HG03521 (cell line): ENCODE measurements around the gene NPB.

Experiments
- ATAC-seq: cut with Tn5 transposase; IDR thresholded peaks from one replicate; pipeline ENCODE4 v1.9.1; 2021; ENCODE audit warnings: mild to moderate bottlenecking, moderate library complexity; ENCODE audit not compliant: unreplicated experiment

NPB gene

GRCh38 chr17:81898029-81898866 lies 3.8 kb upstream of the NPB start:
- no peak for ATAC-seq

DNA sequence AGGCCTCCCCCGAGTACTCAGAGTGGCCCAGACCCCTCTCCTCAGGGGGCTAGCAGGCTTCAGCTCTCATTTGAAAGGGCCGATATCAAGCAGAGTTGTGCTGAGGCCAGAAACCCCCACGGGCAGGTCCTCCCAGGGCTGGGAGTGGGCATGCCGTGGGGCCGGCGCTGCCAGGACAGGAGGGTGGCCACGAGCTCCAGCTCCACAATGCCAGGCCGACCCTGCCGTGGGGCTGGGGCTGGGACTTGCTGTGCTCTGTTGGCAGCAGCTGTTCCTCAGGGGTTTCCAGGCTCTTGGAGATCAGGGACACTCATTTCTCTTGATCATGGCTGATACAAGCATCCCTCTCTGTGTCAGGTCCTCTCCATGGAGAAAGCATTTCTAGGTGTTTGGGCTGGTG lies 3.2 kb upstream of the NPB start:
- ATAC-seq = no peak

- ATAC-seq = no peak
Observed at GRCh38 chr17:81899514-81900166, 2.4 kb upstream of the NPB start.

DNA sequence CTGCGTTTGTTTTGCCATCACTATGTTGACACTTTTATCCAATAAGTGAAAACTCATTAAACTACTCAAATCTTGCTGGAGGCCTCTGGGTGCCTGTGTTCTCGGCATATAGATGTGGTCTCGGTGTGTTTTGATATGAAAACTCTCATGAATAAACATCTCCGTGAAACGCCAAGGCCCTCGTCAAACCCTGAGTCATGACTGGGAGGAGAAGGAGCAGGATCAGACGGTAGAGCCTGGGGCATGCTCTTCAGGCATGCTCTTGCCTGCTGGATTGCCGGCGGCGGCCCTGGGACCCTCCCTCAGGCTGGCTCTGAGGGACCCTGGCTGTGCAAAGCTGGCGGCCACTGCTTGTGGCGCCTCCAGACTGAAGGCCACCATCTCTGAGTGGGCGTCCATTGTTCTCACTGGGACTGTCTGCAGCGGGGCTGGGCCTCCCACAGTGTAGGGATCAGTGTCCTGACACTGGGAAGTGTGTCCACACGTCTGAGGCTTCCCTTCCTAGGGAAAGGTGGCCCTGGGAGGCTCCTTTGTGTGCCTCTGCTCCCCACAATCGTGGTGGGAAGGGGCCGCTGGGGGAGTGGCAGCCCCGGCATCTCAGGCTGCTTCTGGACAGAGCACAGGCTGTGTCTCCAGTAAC lies 1.7 kb upstream of the NPB start:
- no peak for ATAC-seq

- ATAC-seq = no peak
Observed at GRCh38 chr17:81901167-81902022, 643 bp upstream of the NPB start.

DNA sequence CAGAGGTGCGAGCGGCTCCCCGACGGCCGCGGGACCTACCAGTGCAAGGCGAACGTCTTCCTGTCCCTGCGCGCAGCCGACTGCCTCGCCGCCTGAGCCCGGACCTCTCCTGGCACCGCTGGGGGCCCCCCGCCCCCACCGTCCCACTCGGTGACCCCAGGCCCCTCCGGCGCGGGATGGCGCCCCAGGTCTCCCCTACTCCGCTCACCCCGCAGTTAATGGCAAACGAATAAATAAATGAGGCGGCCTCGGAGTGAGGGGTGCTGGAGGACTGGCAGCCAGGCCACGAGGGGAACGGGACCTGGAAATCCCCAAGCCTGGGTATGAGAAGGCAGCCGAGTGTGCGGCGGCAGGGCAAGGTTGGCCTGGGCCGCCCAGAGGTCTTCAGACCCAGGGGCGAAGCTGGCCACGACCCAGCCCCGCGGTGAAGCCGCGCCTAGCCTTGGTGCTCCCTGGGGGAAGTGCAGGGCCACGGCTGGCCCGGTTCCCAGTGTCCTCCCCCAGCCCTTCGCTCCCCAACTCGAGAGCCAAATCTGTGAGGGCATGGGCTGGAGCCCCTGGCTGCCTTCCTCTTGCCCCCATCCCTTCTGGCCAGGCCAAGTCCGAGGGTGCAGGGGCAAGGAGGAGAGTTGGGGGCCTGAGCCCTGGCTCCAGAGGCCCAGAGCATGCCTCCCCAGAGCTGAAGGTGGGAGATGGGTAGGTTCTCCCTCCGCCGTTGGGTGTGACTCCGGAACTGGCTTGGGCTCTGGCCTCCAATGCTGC lies 796 bp downstream of the NPB start:
- ATAC-seq = no peak

GRCh38 chr17:81903415-81903831 lies 1.4 kb downstream of the NPB start:
- no peak for ATAC-seq

DNA sequence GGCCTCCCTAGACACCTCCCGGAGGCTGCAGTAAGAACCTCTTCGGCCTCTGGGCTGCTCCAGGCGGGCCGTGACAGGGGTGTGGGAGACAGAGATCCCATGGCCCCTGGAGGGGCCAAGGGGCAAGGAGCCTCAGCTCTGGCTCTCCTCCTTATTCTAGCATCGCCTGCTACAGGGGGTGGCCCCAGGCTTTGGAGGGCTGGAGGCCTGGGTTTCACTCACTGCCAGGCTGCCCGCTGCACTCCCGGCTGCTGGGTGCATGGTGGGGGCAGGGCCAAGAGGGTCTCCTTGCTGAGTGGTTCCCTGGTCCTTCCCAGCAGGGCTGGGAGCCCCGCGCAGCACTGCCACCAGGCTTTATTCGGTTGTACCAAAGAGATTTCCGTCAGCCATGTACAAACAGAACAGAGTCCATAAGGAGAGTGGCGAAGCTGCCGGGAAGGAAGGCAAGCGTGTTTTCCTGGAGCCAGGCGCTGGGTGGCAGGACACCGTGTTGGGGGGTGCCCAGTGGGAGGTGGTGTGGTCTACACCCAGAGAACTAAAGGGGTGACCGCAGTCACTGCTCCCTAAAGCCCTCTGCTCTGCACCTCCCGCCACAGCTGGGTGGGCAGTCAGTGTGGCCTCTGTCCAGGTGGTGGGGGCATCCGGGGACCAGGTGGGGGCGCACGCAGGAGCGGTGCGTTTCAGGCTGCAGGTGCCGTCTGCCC lies 2.0 kb downstream of the NPB start:
- no peak for ATAC-seq

DNA sequence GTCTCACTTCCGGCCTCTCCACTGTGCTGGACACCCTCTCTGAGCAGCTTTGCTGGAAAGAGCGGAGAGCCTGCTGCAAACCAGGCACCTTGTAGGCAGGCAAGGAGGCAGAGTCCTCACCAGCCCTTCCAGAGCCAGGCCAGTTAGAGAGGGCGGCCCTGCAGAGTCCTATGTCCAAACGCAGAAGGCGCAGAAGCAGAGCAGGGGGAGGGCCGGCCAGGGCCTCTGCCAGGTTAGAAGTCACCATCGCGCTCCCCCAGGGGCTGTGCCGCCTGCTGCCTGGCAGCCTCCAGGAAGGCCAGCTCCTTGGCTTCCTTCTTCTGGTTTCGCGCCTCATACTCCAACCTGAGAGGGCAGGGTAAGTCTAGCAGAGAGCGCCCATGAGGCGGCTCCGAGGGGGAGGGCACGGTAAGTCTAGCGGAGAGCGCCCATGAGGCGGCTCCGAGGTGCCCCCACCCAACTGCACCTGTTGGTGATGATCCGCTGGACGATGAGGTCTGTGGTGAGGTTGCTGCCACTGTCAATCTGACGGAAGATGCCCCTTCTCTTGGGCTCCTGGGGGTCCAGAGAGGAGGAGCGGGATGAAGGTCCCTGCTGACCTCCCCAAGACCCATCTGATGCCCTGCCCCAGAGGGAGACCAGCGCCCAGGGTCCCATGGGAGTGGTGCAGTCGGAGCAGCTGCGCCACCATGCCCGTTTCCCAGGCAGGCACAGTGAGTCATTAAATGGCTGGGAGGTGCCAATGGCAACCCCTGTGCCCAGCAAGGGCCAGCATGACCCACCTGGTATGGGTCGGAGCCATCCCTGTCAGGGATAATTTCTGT lies 2.8 kb downstream of the NPB start:
- ATAC-seq = no peak

- no peak for ATAC-seq
Observed at GRCh38 chr17:81905424-81905875, 3.4 kb downstream of the NPB start.

DNA sequence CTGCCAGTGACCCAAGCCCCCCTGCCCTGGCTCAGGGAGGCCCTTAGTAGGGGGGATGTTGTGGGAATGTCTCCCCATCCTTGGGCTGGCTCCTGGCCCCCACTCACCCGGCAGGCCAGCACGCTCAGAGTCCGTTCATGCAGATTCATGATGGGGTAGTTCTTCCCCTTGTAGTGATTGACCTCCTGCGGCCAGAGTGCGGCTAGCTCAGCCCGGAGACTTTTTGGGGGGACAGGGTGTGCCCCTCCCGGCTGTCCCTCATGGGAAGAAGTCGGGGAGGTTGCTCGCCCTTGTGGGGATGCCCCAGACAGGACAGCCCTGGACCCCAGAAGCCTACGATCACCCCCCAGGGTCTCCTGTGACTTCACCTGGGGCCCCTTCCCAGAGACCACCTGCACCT lies 4.0 kb downstream of the NPB start:
- ATAC-seq = no peak

DNA sequence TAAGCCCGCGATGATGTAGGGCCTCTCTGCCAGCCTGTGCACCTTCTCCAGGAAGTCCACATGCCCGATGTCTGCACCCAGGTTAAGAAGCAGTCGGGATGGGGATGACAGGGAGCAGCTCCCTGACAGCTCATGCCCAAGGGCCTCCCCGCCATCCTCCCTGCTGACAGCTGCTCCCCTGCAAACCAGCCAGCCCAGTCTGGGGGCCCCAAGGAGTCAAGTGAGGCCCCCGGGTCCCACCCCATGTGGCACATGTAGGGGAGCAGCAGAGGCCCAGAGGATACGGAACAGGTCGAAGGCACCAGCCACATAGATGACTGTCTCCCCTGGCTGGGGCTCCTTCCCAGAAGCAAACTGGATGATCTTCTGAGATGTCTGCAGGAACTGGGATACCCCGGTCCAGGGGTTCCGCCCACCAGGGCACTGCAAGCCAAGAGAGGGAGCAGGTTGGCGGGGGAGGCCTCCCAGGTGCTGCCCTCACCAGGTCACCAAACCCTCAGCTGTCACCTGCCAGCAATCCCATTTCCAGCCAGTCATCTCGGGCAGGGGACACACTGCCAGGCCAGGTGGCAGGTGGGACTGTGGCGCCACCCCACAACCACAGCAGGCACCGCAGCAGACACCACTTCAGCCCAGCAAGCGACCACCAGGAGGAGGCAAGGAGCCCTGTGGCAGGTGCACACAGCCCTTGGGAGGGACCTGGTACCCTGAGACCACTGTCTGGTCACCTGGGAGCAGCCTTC lies 4.6 kb downstream of the NPB start:
- ATAC-seq = no peak

GRCh38 chr17:81907219-81908145 lies 5.4 kb downstream of the NPB start:
- no peak for ATAC-seq

DNA sequence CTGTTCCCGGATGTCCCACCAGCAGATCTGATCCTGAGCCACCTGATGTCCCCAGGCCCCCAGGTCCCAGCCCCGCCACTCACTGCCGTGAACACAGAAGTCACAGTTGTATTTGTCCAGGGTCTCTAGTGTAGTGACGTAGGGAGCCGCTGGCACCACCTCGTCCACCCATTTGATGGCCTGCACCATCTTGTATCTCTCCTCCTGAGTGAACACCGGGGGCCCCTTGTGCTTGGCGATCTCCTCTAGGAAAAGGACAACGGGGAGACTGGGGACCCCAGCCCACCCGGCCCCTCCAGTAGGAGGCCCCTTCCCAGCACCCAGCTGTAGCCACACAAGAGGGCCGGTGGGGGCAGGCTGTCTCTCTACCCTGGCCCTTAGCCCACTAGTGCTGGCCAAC lies 6.8 kb downstream of the NPB start:
- ATAC-seq = no peak

DNA sequence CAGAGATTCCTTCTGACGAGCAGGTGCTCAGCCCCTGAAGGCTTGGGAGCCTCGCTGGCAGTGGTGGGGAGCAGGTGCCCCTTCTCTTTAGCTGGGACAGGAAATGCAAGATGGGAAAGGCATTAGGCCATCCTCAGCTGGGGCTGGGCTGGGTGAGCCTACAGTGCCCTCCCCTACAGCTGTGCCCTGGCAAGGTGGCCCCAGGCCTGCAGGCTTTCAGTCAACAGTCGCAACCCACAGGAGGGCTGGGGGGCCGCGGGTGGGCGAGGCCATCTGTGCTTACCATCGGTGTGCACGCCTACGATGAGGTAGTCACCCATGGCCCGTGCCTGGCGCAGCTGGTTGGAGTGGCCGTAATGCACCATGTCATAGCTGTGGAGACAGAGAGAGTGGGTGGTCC lies 7.2 kb downstream of the NPB start:
- no peak for ATAC-seq

DNA sequence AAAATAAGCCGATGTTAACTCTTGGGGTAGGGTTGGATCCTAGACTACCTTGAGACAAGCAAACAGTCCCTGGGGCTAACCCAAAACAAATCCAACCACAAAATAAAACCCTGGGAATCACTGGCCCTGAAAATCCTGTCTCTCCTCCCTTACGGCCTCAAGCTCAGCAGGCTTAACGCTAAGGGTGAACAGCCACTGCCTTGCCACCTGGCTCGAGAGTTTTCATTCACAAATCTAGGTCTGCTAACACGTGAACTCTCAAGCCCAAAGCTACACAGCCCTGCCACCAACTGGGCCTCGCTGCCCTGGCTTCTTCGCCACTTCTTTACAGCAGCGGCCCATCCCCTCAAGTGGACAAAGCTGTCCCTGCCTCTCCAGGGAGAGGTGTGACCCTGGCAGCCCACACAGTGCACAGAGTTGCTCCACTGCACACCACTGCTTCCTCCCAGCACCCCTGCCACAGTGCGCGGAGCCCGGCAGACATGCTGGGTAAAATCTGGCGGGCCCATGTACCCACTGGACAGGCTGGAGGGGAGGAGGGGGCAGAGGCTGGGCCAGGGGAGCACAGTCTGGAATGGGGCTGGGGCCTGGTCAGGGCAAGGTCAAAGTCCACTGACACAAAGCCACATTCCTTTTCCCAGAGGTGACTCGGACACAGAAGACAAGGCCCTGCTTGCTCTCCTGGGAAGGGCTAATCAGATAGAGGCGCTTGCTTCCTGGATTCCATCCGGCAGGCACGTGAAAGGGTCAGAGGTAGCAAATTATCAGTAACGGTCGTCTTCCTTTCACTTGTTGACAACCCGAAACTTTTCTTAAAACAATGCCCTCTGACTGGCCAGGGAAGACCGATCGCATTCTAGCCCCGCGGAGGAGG lies 8.2 kb downstream of the NPB start:
- ATAC-seq = no peak
